DOHH2 (cell line): ENCODE results near the gene ENDOV.

Experiments used
- EZH2phosphoT487 ChIP-seq: fragments of 200-600 bp; sonication (generic); IDR thresholded peaks from 2 replicates; pipeline ENCODE4 v1.6.1; 2017; ENCODE audit warnings: borderline replicate concordance, mild to moderate bottlenecking, antibody characterized with exemption, low read length, moderate library complexity, mixed read lengths
- TF ChIP-seq, protein P1 (sequence below): fragments of 200-600 bp; sonication (generic); IDR thresholded peaks from one replicate; pipeline ENCODE4 v1.5.1; 2014; ENCODE audit warnings: antibody characterized with exemption, mild to moderate bottlenecking, low read depth, low read length; ENCODE audit not compliant: poor library complexity, severe bottlenecking

DNA sequence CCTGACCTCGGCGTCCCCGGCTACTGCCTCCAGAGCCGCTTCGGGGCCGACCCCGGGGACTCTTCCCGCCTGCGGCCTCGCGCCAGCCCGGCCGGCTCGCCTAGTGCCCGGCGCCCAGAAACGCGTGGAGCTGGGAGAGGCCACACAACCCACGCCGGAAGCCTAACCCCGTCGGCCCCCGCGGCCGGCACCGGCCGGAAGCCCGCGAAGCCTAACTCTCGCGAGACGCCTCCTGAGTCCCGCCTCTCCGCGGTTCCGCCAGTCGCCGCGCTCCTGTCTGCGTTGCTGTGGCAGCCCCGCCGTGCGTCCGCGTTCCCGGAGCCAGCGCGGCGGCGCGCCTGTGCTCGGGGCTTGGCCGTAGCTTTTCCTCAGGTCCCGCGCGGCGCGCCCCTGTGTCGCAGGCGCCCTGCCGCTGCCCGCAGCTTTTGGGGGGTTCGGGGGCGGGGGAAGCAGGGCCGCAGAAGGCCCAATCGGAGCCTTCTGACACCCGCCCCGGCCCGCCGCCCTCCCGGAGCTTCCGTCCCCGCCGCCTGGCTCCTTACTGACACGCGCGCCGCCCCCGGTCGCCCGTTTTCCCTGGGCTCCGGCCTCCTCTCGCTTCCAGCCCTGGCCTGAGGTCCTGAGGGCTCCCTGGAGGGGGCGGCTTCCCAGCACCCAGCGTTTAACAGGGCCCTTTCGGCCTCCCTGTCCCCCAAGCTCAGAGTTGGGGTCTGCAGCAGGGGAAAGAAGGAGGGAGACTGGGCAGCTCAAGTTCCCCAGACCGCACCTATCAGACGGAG lies 39.8 kb downstream of the ENDOV start:
- TF ChIP-seq, protein P1, sequence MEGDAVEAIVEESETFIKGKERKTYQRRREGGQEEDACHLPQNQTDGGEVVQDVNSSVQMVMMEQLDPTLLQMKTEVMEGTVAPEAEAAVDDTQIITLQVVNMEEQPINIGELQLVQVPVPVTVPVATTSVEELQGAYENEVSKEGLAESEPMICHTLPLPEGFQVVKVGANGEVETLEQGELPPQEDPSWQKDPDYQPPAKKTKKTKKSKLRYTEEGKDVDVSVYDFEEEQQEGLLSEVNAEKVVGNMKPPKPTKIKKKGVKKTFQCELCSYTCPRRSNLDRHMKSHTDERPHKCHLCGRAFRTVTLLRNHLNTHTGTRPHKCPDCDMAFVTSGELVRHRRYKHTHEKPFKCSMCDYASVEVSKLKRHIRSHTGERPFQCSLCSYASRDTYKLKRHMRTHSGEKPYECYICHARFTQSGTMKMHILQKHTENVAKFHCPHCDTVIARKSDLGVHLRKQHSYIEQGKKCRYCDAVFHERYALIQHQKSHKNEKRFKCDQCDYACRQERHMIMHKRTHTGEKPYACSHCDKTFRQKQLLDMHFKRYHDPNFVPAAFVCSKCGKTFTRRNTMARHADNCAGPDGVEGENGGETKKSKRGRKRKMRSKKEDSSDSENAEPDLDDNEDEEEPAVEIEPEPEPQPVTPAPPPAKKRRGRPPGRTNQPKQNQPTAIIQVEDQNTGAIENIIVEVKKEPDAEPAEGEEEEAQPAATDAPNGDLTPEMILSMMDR = no peak
- TF ChIP-seq EZH2phosphoT487 = no peak
